Measurements from ENCODE around the gene RINL.
"Not testable (repeated sequence)": the region's sequence is repeated elsewhere in the genome, so short reads cannot be mapped to it uniquely, and the experiment has no call there.

The RINL gene

GRCh38 chr19:38873400-38873799, 4.7 kb downstream of the RINL start:
- DNase-seq: not testable (repeated sequence)

DNA sequence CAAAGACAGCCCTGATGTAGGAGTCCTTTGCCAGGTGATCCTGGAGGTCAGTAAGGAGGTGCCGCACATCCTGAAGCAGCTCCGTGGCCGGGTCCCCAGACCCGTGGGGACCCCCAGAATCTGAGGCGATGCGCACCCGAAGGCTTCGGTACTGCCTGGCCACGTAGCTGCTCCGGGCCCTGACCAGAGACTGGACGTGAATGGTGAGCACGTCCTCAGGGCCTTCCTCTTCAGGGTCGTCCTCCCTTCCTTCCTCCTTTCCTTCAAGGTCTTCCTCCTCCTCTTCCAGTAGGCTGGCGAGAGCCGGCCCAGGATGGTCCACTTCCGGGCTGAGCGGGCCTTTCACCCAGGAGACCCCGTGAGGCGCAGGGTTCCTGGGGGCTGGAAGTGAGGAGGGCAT, 7.5 kb downstream of the RINL start:
- DNase-seq: no peak

- peak; percentile 96 for DNase-seq
These were observed 8.1 kb downstream of the RINL start for GRCh38 chr19:38869836-38870607.

- peak; percentile 43 for DNase-seq
These were observed 8.8 kb downstream of the RINL start for GRCh38 chr19:38869160-38869835.

DNA sequence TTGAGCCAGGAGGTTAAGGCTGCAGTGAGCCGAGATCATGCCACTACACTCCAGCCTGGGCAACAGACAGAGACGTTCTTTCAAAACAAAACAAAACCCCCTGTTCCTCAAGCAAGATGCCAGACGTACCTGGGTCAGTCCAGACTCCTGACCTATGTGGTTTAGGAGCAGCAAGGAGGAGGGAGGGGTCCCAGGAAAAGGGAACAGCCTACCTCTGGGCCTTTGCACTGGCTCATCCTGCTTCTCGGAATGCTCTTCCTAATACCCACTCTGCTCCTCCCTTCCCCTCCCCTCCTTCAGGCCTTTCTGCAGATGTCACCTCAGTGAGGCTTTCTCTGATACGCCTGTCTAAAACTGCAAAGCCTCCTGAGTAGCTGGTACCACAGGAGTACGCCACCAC, 9.5 kb downstream of the RINL start:
- DNase-seq: no peak

GRCh38 chr19:38867171-38867780, 10.8 kb downstream of the RINL start:
- no peak for DNase-seq

DNA sequence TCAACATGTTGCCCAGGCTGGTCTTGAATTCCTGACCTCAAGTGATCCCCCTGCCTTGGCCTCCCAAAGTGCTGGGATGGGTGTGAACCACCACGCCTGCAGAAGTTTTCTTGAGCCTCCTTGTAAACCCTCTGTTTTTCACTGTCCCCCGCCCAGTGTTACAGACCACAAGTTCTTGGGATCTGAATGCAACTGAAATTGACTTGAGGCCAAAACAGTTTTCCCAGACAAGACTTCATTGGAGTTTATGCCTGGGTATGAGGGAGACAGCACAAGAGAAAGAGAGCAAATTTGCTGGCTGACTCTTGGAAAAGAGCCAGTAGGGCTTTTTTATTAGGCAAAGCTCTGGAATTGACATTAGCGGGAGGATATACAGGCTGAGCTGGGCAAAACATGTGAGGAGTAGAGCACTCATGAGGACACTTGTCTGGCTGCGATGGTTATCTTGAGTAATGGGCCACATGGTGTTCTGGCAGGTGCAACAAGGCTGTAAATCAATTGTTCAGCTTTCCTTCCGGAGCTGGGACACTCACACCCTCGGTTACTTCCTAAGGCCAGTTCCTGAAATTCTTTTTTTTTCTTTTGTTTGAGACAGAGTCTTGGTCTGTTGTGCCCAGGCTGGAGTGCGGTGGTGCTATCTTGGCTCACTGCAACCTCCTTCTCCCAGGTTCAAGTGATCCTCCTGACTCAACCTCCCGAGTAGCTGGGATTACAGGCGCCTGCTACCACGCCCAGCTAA, 15.6 kb downstream of the RINL start:
- DNase-seq: no peak

GRCh38 chr19:38861368-38861767, 16.7 kb downstream of the RINL start:
- no peak for DNase-seq

- not testable (repeated sequence) for DNase-seq
These were observed 18.4 kb downstream of the RINL start for GRCh38 chr19:38859631-38860204.

- no peak for DNase-seq
These were observed 21.3 kb downstream of the RINL start for GRCh38 chr19:38856813-38857212.

DNA sequence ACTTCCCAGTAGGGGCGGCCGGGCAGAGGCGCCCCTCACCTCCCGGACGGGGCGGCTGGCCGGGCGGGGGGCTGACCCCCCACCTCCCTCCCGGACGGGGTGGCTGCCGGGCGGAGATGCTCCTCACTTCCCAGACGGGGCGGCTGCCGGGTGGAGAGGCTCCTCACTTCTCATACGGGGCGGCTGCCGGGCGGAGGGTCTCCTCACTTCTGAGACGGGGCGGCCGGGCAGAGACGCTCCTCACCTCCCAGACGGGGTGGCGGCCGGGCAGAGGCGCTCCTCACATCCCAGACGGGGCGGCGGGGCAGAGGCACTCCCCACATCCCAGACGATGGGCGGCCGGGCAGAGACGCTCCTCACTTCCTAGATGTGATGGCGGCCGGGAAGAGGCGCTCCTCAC, 22.3 kb downstream of the RINL start:
- not testable (repeated sequence) for DNase-seq

- DNase-seq: not testable (repeated sequence)
These were observed 23.1 kb downstream of the RINL start for GRCh38 chr19:38854961-38855360.

DNA sequence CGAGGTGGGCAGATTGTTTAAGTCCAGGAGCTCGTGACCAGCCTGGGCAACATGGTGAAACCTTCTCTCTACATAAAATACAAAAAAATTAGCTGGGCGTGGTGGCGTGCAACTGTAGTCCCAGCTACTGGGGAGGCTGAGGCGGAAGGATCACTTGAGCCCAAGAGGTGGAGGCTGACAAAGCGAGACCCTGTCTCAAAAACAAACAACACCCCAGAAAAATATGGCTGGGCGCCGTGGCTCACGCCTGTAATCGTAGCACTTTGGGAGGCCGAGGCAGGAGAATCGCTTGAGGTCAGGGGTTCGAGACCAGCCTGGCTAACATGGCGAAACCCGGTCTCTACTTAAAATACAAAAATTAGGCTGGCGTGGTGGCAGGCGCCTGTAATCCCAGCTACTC, 24.9 kb downstream of the RINL start:
- no peak for DNase-seq

DNA sequence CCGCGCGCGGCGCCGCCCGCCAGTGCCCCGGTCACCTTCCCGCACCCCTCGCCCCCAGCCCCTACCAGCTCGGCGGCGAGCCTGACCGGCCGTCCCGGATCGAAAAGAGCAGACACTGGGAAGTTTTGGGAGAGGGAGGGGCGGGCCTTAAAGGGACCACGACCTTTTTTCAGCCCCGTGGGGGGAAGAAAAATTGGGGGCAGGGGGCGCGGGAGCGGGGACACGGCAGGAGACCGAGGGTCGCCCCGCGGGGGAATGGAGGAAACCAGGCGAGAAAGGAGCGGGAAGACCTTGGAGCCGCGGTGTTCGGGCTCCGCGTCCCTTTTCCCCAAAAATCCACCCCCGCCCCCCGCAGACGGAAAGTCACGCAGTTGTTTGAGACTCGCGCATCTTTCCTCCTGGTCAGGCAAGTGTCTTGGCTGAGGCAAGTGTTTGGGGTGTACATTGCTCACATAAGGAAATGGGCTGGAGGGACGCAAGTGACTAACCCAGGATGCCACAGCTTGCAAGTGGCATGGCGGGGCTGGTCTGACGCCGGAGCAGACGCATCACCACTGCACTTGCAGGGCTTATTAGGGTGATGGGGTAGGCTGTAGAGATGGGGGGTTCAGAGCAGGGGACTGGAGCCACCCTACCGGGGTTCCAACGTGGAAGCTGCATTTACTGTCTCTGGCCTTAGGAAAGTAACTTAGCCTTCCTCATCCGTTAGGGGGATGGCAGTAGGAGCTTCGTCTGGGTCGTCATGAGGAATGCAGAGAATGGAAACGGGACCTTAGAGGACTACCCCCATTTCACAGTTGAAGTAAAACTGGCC, 25.6 kb downstream of the RINL start:
- DNase-seq: peak; percentile 62

DNA sequence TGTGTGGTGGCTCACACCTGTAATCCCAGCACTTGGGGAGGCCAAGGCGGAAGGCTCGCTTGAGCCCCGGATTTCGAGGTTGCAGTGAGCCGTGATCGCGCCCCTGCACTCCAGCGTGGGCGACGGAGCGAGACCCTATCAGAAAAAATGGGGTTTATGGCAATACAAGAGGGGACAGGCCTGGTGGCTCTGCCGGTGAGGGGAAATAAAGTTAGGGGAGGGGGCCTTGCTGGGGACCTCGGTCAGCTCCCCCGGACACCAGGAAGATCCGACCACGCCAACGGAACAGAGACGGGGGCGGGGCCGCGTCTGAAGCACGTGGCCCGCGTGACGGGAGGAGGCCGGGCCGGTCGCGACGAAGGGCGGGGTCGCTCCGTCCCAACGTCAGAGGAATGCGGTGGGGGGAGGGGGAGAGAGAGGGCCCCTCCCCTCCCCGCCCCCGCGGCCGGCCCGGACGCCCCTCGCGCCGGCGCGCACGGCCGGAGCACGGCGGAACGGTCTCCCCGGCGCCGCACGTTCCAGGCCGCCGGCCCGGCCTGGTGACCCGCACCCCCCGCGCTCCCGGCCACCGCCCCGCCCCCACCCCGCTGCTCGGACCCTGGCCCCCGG, 26.3 kb downstream of the RINL start:
- peak; percentile 89 for DNase-seq

GRCh38 chr19:38850976-38851621, 27.0 kb downstream of the RINL start:
- peak; percentile 44 for DNase-seq

- DNase-seq: peak; percentile 98
These were observed 27.6 kb downstream of the RINL start for GRCh38 chr19:38850436-38850975.

- peak; percentile 99 for DNase-seq
These were observed 28.1 kb downstream of the RINL start, which contains the start of gene HNRNPL for GRCh38 chr19:38849860-38850435. HNRNPL (minus strand) TSS chr19:38849986; CDS start chr19:38849966, 20 bp downstream.

DNA sequence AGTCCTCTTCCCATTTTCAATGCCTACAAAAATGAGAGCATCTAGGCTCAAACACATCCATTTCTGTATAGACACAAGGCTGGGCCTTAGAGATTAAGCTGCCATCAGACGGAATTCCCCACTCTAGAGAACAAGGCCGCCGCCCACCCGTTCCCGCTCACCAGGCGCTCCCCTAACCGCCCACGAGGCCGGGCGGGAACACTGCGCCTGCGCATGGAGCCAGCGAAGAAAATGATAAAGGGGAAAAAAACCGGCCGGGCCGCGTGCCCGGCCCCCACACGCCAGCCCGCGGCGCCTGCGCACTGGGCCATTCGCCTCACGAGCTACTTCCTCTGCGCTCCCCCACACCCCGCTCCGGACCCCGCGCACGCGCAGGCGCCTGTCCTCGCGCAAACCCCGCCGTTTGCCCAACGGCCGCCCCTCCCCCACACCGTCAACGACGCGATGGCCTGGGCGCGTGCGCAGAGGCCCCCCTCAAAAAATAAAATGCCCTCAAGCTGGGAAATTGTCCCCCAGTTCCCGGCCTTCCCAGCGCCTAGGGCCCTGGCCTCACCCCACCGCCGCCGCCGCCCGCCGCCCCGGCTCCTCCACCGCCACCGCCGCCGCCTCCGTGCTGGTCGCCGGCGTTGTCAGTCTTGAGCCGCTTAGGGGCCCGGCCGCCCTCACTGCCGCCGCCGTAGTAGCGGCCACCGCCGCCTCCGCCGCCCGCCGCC, 28.8 kb downstream of the RINL start:
- peak; percentile 99 for DNase-seq
